ENCODE data around the gene STK39. TPM values are rescaled to one million over a fixed set of nuclear protein-coding genes. Genes with fewer than 3 reads are reported as not detected.

Gene STK39
- total and polyA plus RNA-seq, 2 donors from 2014 or later, result 15.9 to 27.1 TPM

DNA sequence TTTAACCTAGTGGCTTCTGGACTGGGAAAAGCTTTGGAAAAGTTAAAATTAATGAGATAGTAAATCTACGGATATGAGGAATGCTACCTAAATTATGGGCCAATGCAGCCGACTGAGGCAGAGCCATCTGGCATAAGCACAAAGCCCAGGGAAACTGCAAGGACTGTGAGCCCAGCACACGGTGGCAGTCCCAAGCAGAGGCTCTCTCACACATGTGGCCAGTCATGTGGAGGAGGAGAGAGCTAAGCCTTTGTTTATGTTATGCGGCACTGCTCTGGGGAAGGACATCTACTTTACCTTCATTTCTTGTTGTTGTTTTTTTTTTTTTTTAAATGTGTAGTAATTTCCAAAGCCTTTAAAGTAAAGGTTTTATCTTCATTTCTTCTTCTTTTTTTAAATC, 267.0 kb downstream of the STK39 start:
- Histone ChIP-seq H3K4me1 (ENCODE audit: control insufficient read depth in 2 of 3, insufficient read depth in 2 of 3, low read depth in 1 of 3, low read length in 3 of 3) (no peaks in the 10 kb centered on the region), H3K4me3 (ENCODE audit: low read length in 3 of 3) (no peak overlapping the region), H3K27me3 (ENCODE audit: control insufficient read depth, insufficient read depth, low read length) (no peaks in the 10 kb centered on the region), H3K9me3 (ENCODE audit: control insufficient read depth in 2 of 3, insufficient read depth in 1 of 3, low read length in 3 of 3) (no peaks in the 10 kb centered on the region), H3K36me3 (ENCODE audit: control insufficient read depth in 2 of 3, insufficient read depth in 3 of 3, low read length in 3 of 3) (no peaks in the 10 kb centered on the region), H3K27ac (ENCODE audit: low read depth in 2 of 2, low read length in 2 of 2) (no peak overlapping the region), H3K9ac (ENCODE audit: low read length in 3 of 3) (no peak overlapping the region)
- intact Hi-C loops (cut with DNase I), result no loop called here
- peak in 3 of 5 donors; percentile 33 to 69 (median 49) for DNase-seq
- TF ChIP-seq, protein P1, sequence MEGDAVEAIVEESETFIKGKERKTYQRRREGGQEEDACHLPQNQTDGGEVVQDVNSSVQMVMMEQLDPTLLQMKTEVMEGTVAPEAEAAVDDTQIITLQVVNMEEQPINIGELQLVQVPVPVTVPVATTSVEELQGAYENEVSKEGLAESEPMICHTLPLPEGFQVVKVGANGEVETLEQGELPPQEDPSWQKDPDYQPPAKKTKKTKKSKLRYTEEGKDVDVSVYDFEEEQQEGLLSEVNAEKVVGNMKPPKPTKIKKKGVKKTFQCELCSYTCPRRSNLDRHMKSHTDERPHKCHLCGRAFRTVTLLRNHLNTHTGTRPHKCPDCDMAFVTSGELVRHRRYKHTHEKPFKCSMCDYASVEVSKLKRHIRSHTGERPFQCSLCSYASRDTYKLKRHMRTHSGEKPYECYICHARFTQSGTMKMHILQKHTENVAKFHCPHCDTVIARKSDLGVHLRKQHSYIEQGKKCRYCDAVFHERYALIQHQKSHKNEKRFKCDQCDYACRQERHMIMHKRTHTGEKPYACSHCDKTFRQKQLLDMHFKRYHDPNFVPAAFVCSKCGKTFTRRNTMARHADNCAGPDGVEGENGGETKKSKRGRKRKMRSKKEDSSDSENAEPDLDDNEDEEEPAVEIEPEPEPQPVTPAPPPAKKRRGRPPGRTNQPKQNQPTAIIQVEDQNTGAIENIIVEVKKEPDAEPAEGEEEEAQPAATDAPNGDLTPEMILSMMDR (IDR thresholded peaks at IDR 0.05; ENCODE audit: borderline replicate concordance, extremely low read depth, insufficient read depth), result no peak
- FAIRE-seq, result no peak

GRCh38 chr2:167972746-167973145, 274.6 kb downstream of the STK39 start:
- no peak overlapping the region for H3K4me3 ChIP-seq (ENCODE audit: low read length in 3 of 3)
- intact Hi-C loops (cut with DNase I), result no loop called here
- no peaks in the 10 kb centered on the region for H3K4me1 ChIP-seq (ENCODE audit: control insufficient read depth in 2 of 3, insufficient read depth in 2 of 3, low read depth in 1 of 3, low read length in 3 of 3)
- no peaks in the 10 kb centered on the region for H3K36me3 ChIP-seq (ENCODE audit: control insufficient read depth in 2 of 3, insufficient read depth in 3 of 3, low read length in 3 of 3)
- TF ChIP-seq, protein P1 (IDR thresholded peaks at IDR 0.05; ENCODE audit: borderline replicate concordance, extremely low read depth, insufficient read depth), result no peak
- FAIRE-seq, result no peak
- no peak overlapping the region for H3K27ac ChIP-seq (ENCODE audit: low read depth in 2 of 2, low read length in 2 of 2)
- no peaks in the 10 kb centered on the region for H3K27me3 ChIP-seq (ENCODE audit: control insufficient read depth, insufficient read depth, low read length)
- no peak for DNase-seq
- no peaks in the 10 kb centered on the region for H3K9me3 ChIP-seq (ENCODE audit: control insufficient read depth in 2 of 3, insufficient read depth in 1 of 3, low read length in 3 of 3)
- no peak overlapping the region for H3K9ac ChIP-seq (ENCODE audit: low read length in 3 of 3)

DNA sequence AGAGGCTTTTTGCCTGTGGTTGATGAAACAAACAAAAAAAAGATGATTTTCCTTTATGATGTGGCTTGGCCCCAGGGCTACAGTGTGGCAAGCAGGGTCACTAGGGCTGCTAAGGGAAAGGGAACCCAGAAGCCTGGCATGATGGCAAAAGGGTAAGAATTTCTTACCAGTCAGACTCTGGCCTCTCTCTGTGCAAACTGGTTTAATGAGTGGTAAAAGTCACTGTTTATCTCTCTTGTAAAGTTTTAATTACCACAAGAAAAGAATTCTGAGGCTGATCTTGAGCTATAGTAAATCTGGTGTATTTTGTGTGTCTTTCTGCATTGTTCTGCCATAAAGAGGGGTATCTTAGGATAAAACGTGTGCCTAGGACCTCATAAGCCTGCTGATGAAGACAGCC, 275.4 kb downstream of the STK39 start:
- TF ChIP-seq, protein P1 (IDR thresholded peaks at IDR 0.05; ENCODE audit: borderline replicate concordance, extremely low read depth, insufficient read depth), result no peak
- Histone ChIP-seq H3K9me3 (ENCODE audit: control insufficient read depth in 2 of 3, insufficient read depth in 1 of 3, low read length in 3 of 3) (no peaks in the 10 kb centered on the region), H3K27me3 (ENCODE audit: control insufficient read depth, insufficient read depth, low read length) (no peaks in the 10 kb centered on the region), H3K4me3 (ENCODE audit: low read length in 3 of 3) (no peak overlapping the region), H3K4me1 (ENCODE audit: control insufficient read depth in 2 of 3, insufficient read depth in 2 of 3, low read depth in 1 of 3, low read length in 3 of 3) (no peaks in the 10 kb centered on the region), H3K36me3 (ENCODE audit: control insufficient read depth in 2 of 3, insufficient read depth in 3 of 3, low read length in 3 of 3) (no peaks in the 10 kb centered on the region), H3K27ac (ENCODE audit: low read depth in 2 of 2, low read length in 2 of 2) (no peak overlapping the region), H3K9ac (ENCODE audit: low read length in 3 of 3) (no peak overlapping the region)
- no peak for FAIRE-seq
- intact Hi-C loops (cut with DNase I), result no loop called here
- DNase-seq, result no peak

Data from kidney (tissue), 14 donors.